Activated CD4-positive, alpha-beta memory T cell treated with anti-CD3 and anti-CD28 coated beads for 36 hours (primary cell): ENCODE results near the gene ALG9. TPM values are rescaled to one million over a fixed set of nuclear protein-coding genes. Genes with fewer than 3 reads are reported as not detected.
"Not testable (repeated sequence)": the region's sequence is repeated elsewhere in the genome, so short reads cannot be mapped to it uniquely, and the experiment has no call there.

ENCODE experiments used
- CTCF ChIA-PET: fragments of 350-600 bp; sonication (Branson Sonifier 250); formaldehyde crosslinking; loops from one replicate; lab custom pipeline; 2021; ENCODE audit warnings: antibody characterized with exemption, inconsistent platforms; lab: Charles Lee
- POLR2A ChIA-PET: fragments of 350-600 bp; sonication (Branson Sonifier 250); formaldehyde crosslinking; loops from one replicate; lab custom pipeline; 2021; ENCODE audit warnings: antibody characterized with exemption; lab: Charles Lee
- DNase-seq: peaks from one replicate; pipeline ENCODE4 v3.0.0-alpha.2; 2020
- H3K27ac Mint-ChIP-seq: one replicate; pipeline ENCODE4 v1.8.0; 2021; ENCODE audit warnings: mixed read lengths
- H3K27me3 Mint-ChIP-seq: one replicate; pipeline ENCODE4 v1.8.0; 2021; ENCODE audit warnings: mixed read lengths
- H3K36me3 Mint-ChIP-seq: one replicate; pipeline ENCODE4 v1.8.0; 2021; ENCODE audit warnings: mixed read lengths
- H3K4me1 Mint-ChIP-seq: one replicate; pipeline ENCODE4 v1.8.0; 2021; ENCODE audit warnings: low read depth, mixed read lengths
- H3K4me3 Mint-ChIP-seq: one replicate; pipeline ENCODE4 v1.8.0; 2021; ENCODE audit warnings: mild to moderate bottlenecking, mixed read lengths
- H3K9me3 Mint-ChIP-seq: one replicate; pipeline ENCODE4 v1.8.0; 2021; ENCODE audit warnings: mixed read lengths
- intact Hi-C: fragments of 100-400 bp; cut with micrococcal nuclease; formaldehyde crosslinking; loops from one replicate; pipeline ENCODE4 v1.15.1; 2023
- total RNA-seq, 2 experiments: library from RNA; stranded (reverse); gene quantifications; one replicate each; pipeline ENCODE4 v1.2.3, GENCODE V29; 2021

Gene ALG9
- total RNA-seq, 2 experiments from 2014 or later, result 23.6 to 26.7 TPM

- intact Hi-C loops, result no loop called here
- Mint-ChIP-seq H3K27ac (no peak overlapping the region), H3K4me3 (no peak overlapping the region), H3K27me3 (peaks cover 33% of the 10 kb centered on the region), H3K9me3 (no peaks in the 10 kb centered on the region), H3K4me1 (no peaks in the 10 kb centered on the region), H3K36me3 (no peaks in the 10 kb centered on the region)
- ChIA-PET CTCF (no interaction called here), POLR2A (no interaction called here)
- DNase-seq, result no peak
Observed at GRCh38 chr11:111910676-111911562, 39.5 kb upstream of the ALG9 start.

- CTCF ChIA-PET, result interaction anchor here (0.6 kb wide), 2 partner anchors 61 to 259 kb away, joined by 4 read pairs; no protein-coding TSS in a partner anchor
- H3K4me3 Mint-ChIP-seq, result no peak overlapping the region
- no peak for DNase-seq
- intact Hi-C loops, result no loop called here
- POLR2A ChIA-PET, result no interaction called here
- peaks cover 4% of the 10 kb centered on the region for H3K36me3 Mint-ChIP-seq
- H3K27me3 Mint-ChIP-seq, result peaks cover 32% of the 10 kb centered on the region
- peaks cover 5% of the 10 kb centered on the region for H3K9me3 Mint-ChIP-seq
- H3K4me1 Mint-ChIP-seq, result no peaks in the 10 kb centered on the region
- H3K27ac Mint-ChIP-seq, result no peak overlapping the region
Observed at GRCh38 chr11:111909378-111909777, 38.0 kb upstream of the ALG9 start.

GRCh38 chr11:111908639-111909305 lies 37.4 kb upstream of the ALG9 start:
- peaks cover 27% of the 10 kb centered on the region for H3K27me3 Mint-ChIP-seq
- intact Hi-C loops, result no loop called here
- ChIA-PET POLR2A (no interaction called here), CTCF (interaction anchor here (0.6 kb wide), 1 partner anchor 61 kb away, joined by 4 read pairs; no protein-coding TSS in a partner anchor)
- H3K27ac Mint-ChIP-seq, result no peak overlapping the region
- no peak for DNase-seq
- no peak overlapping the region for H3K4me3 Mint-ChIP-seq
- H3K36me3 Mint-ChIP-seq, result peaks cover 4% of the 10 kb centered on the region
- no peaks in the 10 kb centered on the region for H3K4me1 Mint-ChIP-seq
- H3K9me3 Mint-ChIP-seq, result peaks cover 5% of the 10 kb centered on the region

- Mint-ChIP-seq H3K4me3 (no peak overlapping the region), H3K9me3 (peaks cover 5% of the 10 kb centered on the region), H3K27ac (no peak overlapping the region), H3K36me3 (peaks cover 4% of the 10 kb centered on the region), H3K4me1 (no peaks in the 10 kb centered on the region), H3K27me3 (peaks cover 22% of the 10 kb centered on the region)
- CTCF ChIA-PET, result no interaction called here
- intact Hi-C loops, result no loop called here
- POLR2A ChIA-PET, result no interaction called here
- no peak for DNase-seq
Observed at GRCh38 chr11:111906680-111907079, 35.3 kb upstream of the ALG9 start.

- no peak overlapping the region for H3K27ac Mint-ChIP-seq
- peaks cover 4% of the 10 kb centered on the region for H3K36me3 Mint-ChIP-seq
- no peak overlapping the region for H3K4me3 Mint-ChIP-seq
- H3K27me3 Mint-ChIP-seq, result peaks cover 11% of the 10 kb centered on the region
- ChIA-PET POLR2A (no interaction called here), CTCF (no interaction called here)
- intact Hi-C loops, result no loop called here
- DNase-seq, result no peak
- H3K4me1 Mint-ChIP-seq, result no peaks in the 10 kb centered on the region
- H3K9me3 Mint-ChIP-seq, result peaks cover 5% of the 10 kb centered on the region
Observed at GRCh38 chr11:111905411-111905810, 34.0 kb upstream of the ALG9 start.

GRCh38 chr11:111886844-111887243 lies 15.5 kb upstream of the ALG9 start:
- no peak overlapping the region for H3K4me3 Mint-ChIP-seq
- peaks cover 11% of the 10 kb centered on the region for H3K36me3 Mint-ChIP-seq
- intact Hi-C loops, result no loop called here
- no peaks in the 10 kb centered on the region for H3K4me1 Mint-ChIP-seq
- no peak for DNase-seq
- CTCF ChIA-PET, result no interaction called here
- POLR2A ChIA-PET, result interaction anchor here (0.9 kb wide), 1 partner anchor 15 kb away, joined by 3 read pairs; the partner anchor contains the start of gene ALG9
- H3K27ac Mint-ChIP-seq, result no peak overlapping the region
- H3K9me3 Mint-ChIP-seq, result no peaks in the 10 kb centered on the region
- H3K27me3 Mint-ChIP-seq, result no peaks in the 10 kb centered on the region

- Mint-ChIP-seq H3K27me3 (no peaks in the 10 kb centered on the region), H3K4me3 (no peak overlapping the region), H3K4me1 (peaks cover 4% of the 10 kb centered on the region), H3K36me3 (peaks cover 11% of the 10 kb centered on the region), H3K9me3 (no peaks in the 10 kb centered on the region), H3K27ac (no peak overlapping the region)
- CTCF ChIA-PET, result no interaction called here
- no peak for DNase-seq
- intact Hi-C loops, result no loop called here
- POLR2A ChIA-PET, result no interaction called here
Observed at GRCh38 chr11:111886032-111886431, 14.7 kb upstream of the ALG9 start.

- DNase-seq, H3K27me3 Mint-ChIP-seq, H3K9me3 Mint-ChIP-seq, intact Hi-C loops, H3K4me1 Mint-ChIP-seq, POLR2A ChIA-PET, H3K27ac Mint-ChIP-seq, H3K4me3 Mint-ChIP-seq: not testable (repeated sequence)
- peaks cover 11% of the 10 kb centered on the region for H3K36me3 Mint-ChIP-seq
- CTCF ChIA-PET, result interaction anchor here (0.8 kb wide), 1 partner anchor 97 kb away, joined by 3 read pairs; no protein-coding TSS in a partner anchor
Observed at GRCh38 chr11:111885053-111885452, 13.7 kb upstream of the ALG9 start.

GRCh38 chr11:111882202-111882601 lies 10.8 kb upstream of the ALG9 start:
- POLR2A ChIA-PET, result interaction anchor here (0.8 kb wide), 1 partner anchor 90 kb away, joined by 3 read pairs; no protein-coding TSS in a partner anchor

GRCh38 chr11:111879637-111879960 lies 8.2 kb upstream of the ALG9 start:
- H3K9me3 Mint-ChIP-seq, result no peaks in the 10 kb centered on the region
- peaks cover 17% of the 10 kb centered on the region for H3K36me3 Mint-ChIP-seq
- DNase-seq, result no peak
- H3K27me3 Mint-ChIP-seq, result no peaks in the 10 kb centered on the region
- H3K4me1 Mint-ChIP-seq, result peaks cover 21% of the 10 kb centered on the region
- CTCF ChIA-PET, result interaction anchor here (0.6 to 2.0 kb wide), 4 partner anchors 8 to 1925 kb away, joined by 3 to 15 read pairs (median 4); partner anchors contain the start of gene ALG9
- peak overlapping the region; percentile 95 for H3K27ac Mint-ChIP-seq
- peak overlapping the region; percentile 82 for H3K4me3 Mint-ChIP-seq
- intact Hi-C loops, result loop anchor here (1.0 to 10.0 kb wide), 10 partner anchors 8 to 1435 kb away; partner anchors contain the start of genes ALG9, BCO2, DLAT and NKAPD1
- POLR2A ChIA-PET, result interaction anchor here (0.7 to 1.2 kb wide), 2 partner anchors 8 to 59 kb away, joined by 3 to 4 read pairs; partner anchors contain the start of gene ALG9

More at GRCh38 chr11:111882202-111882601, 10.8 kb upstream of the ALG9 start:
- no peak for DNase-seq
- Mint-ChIP-seq H3K27me3 (no peaks in the 10 kb centered on the region), H3K4me1 (peaks cover 20% of the 10 kb centered on the region), H3K9me3 (no peaks in the 10 kb centered on the region), H3K27ac (no peak overlapping the region), H3K36me3 (peaks cover 11% of the 10 kb centered on the region), H3K4me3 (no peak overlapping the region)
- CTCF ChIA-PET, result interaction anchor here (1.1 kb wide), 1 partner anchor 100 kb away, joined by 5 read pairs; no protein-coding TSS in a partner anchor
- intact Hi-C loops, result no loop called here

GRCh38 chr11:111878849-111879636 lies 7.7 kb upstream of the ALG9 start, which contains the start of the genes CFAP68 and FDXACB1:
Gene CFAP68 (plus strand): TSS chr11:111879541. CDS start chr11:111879561, 20 bp downstream.
Gene FDXACB1 (minus strand): TSS chr11:111879165. CDS start chr11:111879132, 33 bp downstream.
- POLR2A ChIA-PET, result no interaction called here

More at GRCh38 chr11:111878849-111879636, 7.7 kb upstream of the ALG9 start, which contains the start of the genes CFAP68 and FDXACB1:
- Mint-ChIP-seq H3K27ac (peak within 1 kb of the TSS; percentile 95), H3K27me3 (no peaks in the 10 kb centered on the region), H3K9me3 (no peaks in the 10 kb centered on the region), H3K36me3 (peaks cover 17% of the 10 kb centered on the region), H3K4me1 (peaks cover 21% of the 10 kb centered on the region), H3K4me3 (peak within 1 kb of the TSS; percentile 82)
- CTCF ChIA-PET, result interaction anchor here (0.6 to 1.9 kb wide), 6 partner anchors 15 to 204 kb away, joined by 3 to 10 read pairs (median 6); no protein-coding TSS in a partner anchor
- DNase-seq, result peak; percentile 96
- intact Hi-C loops, result loop anchor here (1.0 to 10.0 kb wide), 10 partner anchors 8 to 1436 kb away; partner anchors contain the start of genes ALG9, BCO2, DLAT and NKAPD1
